ENCODE data around the gene CDO1. TPM values are rescaled to one million over a fixed set of nuclear protein-coding genes. Genes with fewer than 3 reads are reported as not detected.

The CDO1 gene
- total and polyA plus RNA-seq, 9 of the 15 experiments (the other 6 are each of a cell fraction or from before 2014, with no cell fraction given): 0.16 to 0.22 TPM; not detected in 7

DNA sequence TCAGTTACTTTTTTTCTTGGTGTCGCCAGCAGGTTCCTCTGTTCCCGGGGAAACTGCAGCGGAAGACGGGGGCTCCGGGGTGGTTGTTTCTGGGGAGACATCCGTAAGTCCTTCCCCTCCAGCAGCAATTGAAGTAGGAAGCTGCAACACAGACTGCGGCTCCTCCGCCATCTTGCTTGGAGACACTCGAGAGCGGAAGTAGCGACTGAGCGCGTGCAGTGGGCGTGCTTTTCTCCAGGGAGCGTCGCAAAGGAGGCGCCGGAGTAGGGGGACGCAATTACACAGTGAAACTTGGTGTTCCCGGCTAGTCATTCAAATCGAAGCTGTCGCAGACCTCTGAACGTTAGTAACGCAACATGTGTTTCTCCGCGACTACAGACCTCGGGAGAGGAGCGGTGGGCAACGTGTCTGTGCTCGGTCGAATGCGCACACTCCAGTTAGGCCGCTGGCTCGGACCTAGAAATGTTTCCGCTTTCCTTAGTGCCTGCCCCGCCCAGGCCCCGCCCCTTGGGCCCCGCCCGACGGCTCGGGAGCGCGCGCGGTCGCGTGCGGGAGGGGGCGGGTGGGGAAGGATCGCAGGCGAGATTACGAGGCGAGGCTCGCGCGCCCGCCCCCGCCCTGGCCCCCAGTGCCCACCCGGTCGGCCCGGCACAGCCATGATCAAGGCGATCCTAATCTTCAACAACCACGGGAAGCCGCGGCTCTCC is 25.1 kb upstream of the CDO1 start, which contains the start of the genes AP3S1 and ATG12 (continued):
- TF ChIP-seq, protein P1, sequence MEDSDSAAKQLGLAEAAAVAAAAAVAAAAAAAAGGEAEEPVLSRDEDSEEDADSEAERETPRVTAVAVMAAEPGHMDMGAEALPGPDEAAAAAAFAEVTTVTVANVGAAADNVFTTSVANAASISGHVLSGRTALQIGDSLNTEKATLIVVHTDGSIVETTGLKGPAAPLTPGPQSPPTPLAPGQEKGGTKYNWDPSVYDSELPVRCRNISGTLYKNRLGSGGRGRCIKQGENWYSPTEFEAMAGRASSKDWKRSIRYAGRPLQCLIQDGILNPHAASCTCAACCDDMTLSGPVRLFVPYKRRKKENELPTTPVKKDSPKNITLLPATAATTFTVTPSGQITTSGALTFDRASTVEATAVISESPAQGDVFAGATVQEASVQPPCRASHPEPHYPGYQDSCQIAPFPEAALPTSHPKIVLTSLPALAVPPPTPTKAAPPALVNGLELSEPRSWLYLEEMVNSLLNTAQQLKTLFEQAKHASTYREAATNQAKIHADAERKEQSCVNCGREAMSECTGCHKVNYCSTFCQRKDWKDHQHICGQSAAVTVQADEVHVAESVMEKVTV (CRISPR knock-in tag; IDR thresholded peaks at IDR 0.05): no peak
- TF ChIP-seq HNRNPK (IDR thresholded peaks at IDR 0.05; ENCODE audit: low read depth, low read length, poor library complexity, severe bottlenecking) (no peak), MIER1 (IDR thresholded peaks at IDR 0.05; ENCODE audit: low read depth) (no peak), ZNF175 (CRISPR knock-in tag; IDR thresholded peaks at IDR 0.05; ENCODE audit: low read depth) (no peak), ZNF224 (CRISPR knock-in tag; IDR thresholded peaks at IDR 0.05) (no peak), ZBED1 (IDR thresholded peaks at IDR 0.05) (0 out of 2 replicates have a peak, but pooled peaks have one; percentile 20), SIRT6 (IDR thresholded peaks at IDR 0.05; ENCODE audit: low read depth, low read length) (no peak), GATA2 (CRISPR knock-in tag; IDR thresholded peaks at IDR 0.05) (peak; percentile 78), PBX2 (CRISPR knock-in tag; IDR thresholded peaks at IDR 0.05; ENCODE audit: low read depth) (no peak), PBX2 (tag; conservative IDR thresholded peaks at IDR 0.05; ENCODE audit: low read depth) (no peak), TBL1XR1 (IDR thresholded peaks at IDR 0.05; ENCODE audit: low read length in 2 of 2) (no peak), ZNF778 (CRISPR knock-in tag; IDR thresholded peaks at IDR 0.05) (no peak), HBP1 (CRISPR knock-in tag; IDR thresholded peaks at IDR 0.05) (0 out of 2 replicates have a peak, but pooled peaks have one; percentile 59), ZKSCAN8 (CRISPR knock-in tag; IDR thresholded peaks at IDR 0.05) (no peak), ZC3H11A (IDR thresholded peaks at IDR 0.05; ENCODE audit: low read depth, low read length) (no peak), NR4A1 (CRISPR knock-in tag; IDR thresholded peaks at IDR 0.05) (peak; percentile 69; the same call in 1 of the 2 replicates), NR4A1 (tag; IDR thresholded peaks at IDR 0.05) (no peak)
- TF ChIP-seq, protein P2, sequence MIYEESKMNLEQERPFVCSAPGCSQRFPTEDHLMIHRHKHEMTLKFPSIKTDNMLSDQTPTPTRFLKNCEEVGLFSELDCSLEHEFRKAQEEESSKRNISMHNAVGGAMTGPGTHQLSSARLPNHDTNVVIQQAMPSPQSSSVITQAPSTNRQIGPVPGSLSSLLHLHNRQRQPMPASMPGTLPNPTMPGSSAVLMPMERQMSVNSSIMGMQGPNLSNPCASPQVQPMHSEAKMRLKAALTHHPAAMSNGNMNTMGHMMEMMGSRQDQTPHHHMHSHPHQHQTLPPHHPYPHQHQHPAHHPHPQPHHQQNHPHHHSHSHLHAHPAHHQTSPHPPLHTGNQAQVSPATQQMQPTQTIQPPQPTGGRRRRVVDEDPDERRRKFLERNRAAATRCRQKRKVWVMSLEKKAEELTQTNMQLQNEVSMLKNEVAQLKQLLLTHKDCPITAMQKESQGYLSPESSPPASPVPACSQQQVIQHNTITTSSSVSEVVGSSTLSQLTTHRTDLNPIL (CRISPR knock-in tag; IDR thresholded peaks at IDR 0.05): no peak
- TF ChIP-seq, protein P3, sequence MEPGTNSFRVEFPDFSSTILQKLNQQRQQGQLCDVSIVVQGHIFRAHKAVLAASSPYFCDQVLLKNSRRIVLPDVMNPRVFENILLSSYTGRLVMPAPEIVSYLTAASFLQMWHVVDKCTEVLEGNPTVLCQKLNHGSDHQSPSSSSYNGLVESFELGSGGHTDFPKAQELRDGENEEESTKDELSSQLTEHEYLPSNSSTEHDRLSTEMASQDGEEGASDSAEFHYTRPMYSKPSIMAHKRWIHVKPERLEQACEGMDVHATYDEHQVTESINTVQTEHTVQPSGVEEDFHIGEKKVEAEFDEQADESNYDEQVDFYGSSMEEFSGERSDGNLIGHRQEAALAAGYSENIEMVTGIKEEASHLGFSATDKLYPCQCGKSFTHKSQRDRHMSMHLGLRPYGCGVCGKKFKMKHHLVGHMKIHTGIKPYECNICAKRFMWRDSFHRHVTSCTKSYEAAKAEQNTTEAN (CRISPR knock-in tag; IDR thresholded peaks at IDR 0.05): peak; percentile 80; the same call in 1 of the 2 replicates
